NT2/D1 (cell line): ENCODE data around the gene SBF2.

Source experiments
- SUZ12 ChIP-seq: IDR thresholded peaks from 2 replicates; pipeline ENCODE4 v1.6.1; 2011; ENCODE audit not compliant: insufficient read length, insufficient read depth; ENCODE audit errors: extremely low read depth
- ZNF274 ChIP-seq: IDR thresholded peaks from 2 replicates; pipeline ENCODE4 v1.6.1; 2011; ENCODE audit warnings: mild to moderate bottlenecking, low read depth, low read length

DNA sequence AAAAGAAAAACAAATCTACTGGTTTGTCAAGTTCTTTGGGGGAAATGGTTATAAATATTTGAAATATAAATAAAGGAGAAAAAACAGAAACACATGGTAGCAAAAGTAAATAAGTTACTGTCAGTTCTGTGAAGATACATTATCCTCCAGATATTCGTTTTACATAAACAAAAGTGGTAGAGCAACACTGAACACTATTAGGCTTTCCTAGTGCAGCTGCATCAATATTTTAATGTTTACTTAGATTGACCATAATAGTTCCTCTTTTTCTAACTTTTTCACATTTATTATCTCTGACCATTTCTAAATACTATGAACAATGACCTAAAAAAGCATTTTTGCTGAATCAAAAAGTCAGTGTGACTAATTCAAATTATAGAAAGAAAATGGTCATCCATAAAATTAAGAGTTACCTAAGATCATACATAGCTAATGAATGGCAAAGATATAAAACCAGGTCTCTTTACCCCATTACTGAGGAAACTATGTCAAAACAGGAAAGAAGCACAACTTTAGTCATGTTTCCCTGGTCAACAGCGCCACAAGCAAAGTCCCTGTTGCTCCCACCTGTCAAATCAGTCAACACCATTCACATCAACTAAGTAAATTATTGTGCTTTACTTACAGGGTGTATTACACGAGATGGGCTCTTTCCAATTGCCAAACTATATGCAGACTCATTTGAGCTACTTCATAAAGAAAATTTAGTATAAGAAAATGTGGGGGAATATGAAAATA lies 38.5 kb downstream of the SBF2 start:
- TF ChIP-seq ZNF274 (no peak), SUZ12 (no peak)
